GM21526 (cell line): ENCODE data around the gene HMGN4.
"Not testable (repeated sequence)": the region's sequence is repeated elsewhere in the genome, so short reads cannot be mapped to it uniquely, and the experiment has no call there.

Experiments used
- ATAC-seq: cut with Tn5 transposase; IDR thresholded peaks from one replicate; pipeline ENCODE4 v1.9.1; 2021; ENCODE audit warnings: moderate library complexity; ENCODE audit not compliant: unreplicated experiment, low FRiP score

HMGN4 gene

DNA sequence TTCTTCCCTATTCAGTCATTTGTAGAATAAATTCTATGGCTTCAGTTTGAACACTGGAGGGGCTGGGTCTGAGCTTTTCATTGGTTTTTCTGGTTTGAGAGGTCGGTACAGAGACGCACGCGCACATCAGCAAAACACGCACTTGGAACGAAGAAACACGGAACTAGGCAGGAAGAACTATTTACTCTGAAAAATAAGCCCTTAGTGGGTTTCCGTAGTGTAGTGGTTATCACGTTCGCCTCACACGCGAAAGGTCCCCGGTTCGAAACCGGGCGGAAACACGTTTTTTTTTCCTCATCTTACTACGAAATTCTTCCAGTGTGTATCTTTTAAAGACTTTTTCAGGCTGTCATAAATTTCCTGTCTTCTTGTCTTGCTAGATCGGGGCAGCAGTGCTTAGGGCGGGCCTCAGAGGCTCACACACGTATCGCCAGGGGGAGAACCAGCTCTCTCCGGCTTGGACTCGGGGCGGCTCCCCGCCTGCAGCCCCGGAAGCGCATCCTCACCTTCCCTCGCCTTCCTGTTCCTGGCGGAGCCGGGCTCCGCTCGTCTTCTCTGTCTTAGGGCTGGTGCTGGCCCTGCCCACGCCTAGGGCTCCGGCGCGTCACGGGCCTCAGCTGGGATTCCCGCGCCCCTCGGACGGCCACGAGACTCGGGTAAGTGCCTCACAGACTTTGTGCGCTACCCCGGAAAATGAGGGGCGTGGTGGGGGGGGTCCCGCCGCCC is at the start of gene HMGN4:
Gene HMGN4, plus strand, starts transcription at position 521 of the 726 bp plus-strand sequence. CDS start 6,841 bp downstream, outside the sequence.
- ATAC-seq = peak; percentile 43

DNA sequence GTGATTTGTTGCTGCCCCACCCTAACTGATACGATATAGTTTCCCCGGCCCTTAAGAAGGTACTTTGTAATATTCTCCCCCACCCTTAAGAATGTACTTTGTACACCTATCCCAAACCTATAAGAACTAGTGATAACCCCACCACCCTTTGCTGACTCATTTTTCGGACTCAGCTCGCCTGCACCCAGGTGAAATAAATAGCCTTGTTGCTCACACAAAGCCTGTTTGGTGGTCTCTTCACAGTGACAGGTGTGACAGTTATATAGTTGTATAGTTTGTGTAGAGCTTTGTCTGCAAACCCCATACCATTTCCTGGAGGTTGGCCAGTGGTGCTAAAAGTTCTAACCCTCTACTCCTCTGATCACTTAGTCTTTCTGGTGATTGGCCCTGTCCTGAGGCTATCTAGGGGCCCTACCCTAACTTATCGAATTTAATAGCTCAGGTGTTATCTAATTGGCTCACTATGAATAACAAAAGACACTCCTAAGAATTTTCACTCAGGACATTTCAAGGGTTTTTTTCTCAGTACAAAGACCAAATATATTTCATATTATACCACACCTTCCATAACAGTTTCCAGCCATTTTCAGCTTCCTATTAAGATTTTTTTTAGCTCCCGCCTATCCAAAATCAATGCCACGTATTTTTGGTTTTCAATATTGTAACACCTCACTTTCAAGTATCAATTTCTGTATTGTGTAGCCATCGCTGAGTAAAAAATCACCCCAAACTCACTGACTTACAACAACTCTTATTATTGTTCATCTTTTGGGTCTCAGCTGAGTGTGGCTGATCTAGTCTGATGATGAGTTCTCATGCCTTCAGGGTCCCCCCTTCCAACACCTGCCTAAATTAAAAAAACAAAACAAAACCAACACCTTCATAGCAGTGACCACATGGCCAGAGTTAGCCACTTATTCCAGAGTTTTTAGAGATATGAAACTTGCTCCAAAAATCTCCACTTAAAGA is 47.9 kb upstream of the HMGN4 start:
- no peak for ATAC-seq

DNA sequence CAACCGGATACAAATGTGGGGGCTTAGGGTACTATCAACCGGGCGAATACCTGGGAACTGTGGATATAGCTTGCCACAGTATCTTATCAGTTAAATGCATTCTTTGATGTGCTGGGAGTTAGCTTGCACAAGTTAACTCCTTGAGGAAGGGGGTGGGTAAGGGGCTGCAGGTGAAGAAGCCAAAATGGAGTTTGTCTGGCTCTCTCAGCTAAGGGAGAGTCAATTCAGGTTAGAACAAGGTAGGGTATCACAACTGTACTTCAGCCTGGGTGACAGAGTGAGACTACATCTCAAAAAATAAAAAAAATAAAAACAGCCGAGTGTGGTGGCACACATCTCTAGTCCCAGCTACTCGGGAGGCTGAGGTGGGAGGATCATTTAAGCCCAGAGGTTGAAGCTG is 46.6 kb upstream of the HMGN4 start:
- ATAC-seq = no peak

DNA sequence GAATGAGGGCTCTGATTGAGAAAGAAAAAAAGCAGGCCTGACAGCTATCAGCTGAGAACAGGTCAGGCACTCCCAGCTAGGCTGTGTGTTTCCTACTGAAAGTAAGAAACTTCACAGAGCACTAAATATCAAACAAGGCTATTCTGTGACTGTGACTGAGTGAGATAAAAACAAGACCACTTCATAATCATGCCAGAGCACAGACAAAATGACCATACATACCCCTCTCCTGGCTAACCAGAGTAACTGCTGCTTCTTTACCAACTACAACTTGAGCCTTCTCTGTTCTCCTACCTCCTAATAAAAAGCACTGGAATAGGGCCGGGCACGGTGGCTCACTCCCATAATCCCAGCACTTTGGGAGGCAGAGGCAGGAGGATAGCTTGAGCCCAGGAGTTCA is 44.9 kb upstream of the HMGN4 start:
- no peak for ATAC-seq

DNA sequence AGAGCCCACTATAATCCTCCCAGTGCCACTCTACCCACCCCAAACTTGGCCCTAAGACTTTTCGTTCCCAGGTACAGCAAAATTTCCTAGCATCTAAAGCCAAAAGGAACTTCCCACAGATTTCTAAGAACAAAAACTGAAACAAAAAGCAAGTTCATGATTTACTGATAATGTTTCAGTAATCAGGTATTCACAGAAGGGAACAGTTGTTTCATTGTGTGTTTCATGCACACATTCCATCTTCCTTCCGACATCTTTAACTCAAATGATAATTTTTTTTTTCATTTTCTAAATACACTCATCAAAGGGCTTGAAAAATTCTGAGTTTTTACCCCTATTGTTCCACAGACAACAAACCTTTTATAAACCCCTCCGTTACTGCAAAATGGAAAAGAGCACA is 44.0 kb upstream of the HMGN4 start:
- no peak for ATAC-seq

DNA sequence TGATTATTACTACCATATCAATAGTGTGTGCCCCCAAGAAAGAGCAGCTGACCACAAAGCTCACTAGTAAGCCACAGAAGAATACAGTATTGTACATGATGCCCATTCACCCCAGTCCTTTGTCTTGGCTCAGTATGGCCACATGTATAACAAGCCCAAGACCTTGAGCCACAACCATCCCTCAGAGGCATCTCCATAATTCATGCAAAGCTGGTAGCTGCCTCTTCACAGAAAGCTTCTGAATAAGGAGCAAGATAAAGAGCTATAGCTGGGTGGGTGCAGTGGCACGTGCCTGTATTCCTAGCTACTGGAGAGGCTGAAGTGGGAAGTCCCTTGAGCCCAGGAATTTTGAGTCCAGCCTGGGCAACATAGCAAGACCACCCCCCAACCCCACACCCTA is 42.9 kb upstream of the HMGN4 start:
- ATAC-seq = no peak

DNA sequence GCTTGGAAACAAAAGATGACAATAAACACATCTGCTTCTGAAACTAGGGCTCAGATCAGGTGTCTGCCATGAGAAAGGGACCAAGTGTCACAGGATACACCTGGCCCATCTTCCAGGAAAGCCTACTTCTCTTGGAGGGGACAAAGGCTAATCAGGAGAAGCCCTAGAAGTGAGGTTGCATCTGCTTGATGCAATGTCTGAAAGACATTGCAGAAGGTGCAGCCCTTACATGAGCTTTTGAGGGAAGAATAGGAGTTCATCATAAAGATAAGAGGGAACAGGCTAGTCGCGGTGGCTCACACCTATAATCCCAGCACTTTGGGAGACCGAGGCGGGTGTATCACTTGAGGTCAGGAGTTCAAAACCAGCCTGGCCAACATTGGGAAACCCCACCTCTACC is 40.6 kb upstream of the HMGN4 start:
- ATAC-seq = no peak

DNA sequence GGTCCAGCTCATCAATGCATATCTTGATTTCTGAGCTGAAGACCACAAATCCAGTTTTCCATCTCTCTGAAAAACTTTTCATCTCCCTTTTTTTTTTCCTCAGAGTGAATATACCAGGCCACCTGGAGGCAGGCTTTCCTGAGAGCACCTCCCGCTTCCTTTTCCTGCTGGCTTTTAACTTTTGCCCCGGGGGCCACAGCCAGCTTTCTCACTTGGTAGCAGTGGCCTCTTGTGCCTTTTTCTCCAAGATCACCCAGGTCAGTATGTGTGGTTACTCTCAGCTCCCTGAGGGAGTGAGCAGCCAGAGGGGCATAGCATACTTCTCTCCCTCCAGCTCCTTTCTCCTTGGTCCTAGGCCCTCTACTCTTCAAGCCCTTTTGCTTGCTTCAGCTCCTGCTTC is 38.1 kb upstream of the HMGN4 start, which contains the start of gene BTN1A1:
Gene BTN1A1, plus strand, starts transcription at position 202 of the 400 bp plus-strand sequence. CDS start 984 bp downstream, outside the sequence.
- no peak for ATAC-seq

DNA sequence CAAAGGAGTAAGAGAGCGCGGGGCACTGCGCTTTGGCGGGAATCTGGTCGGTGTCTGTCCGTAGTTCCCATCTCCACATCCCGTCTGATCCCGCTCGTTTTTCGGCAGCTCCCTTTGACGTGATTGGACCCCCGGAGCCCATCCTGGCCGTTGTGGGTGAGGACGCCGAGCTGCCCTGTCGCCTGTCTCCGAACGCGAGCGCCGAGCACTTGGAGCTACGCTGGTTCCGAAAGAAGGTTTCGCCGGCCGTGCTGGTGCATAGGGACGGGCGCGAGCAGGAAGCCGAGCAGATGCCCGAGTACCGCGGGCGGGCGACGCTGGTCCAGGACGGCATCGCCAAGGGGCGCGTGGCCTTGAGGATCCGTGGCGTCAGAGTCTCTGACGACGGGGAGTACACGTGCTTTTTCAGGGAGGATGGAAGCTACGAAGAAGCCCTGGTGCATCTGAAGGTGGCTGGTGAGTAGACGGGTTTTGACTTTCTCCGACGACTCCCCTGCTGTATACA is 36.6 kb upstream of the HMGN4 start:
- ATAC-seq = no peak

DNA sequence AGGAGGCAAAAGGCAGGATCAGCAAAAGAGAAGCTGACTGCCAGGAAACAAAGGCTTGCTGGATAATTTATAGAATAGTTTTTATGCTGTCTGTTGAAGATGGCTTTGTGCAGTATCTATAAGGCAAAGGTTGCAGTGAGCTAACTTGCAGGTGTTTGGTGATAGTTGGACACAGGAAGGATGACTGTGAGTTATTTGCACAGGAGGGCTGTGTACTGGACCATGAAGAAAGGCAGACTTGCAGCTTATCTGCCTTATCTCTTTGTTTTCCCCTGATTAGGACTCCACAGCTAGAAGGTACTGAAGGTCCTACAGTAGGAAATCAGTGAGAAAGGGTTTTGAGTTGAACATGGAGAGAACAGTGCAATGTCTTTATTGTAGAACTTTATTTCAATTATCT is 36.0 kb upstream of the HMGN4 start:
- no peak for ATAC-seq

DNA sequence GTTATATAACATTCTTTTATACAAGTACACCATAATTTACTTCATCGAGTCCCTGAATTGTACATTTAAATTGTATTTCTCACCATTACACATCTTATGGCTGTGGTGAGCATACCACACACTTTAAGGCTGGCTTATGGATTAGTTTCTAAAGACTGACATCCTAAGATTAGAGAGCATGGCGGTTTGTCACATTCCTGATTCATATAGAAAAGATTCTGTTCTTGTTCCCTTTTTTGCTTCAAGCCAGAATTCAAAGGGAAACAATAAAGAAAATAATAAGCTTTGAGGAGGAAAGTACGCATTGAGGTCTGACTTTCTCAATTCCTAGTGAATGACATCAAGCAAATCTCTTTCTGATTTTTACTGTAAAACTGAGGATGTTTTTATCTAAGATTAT is 35.5 kb upstream of the HMGN4 start:
- no peak for ATAC-seq

DNA sequence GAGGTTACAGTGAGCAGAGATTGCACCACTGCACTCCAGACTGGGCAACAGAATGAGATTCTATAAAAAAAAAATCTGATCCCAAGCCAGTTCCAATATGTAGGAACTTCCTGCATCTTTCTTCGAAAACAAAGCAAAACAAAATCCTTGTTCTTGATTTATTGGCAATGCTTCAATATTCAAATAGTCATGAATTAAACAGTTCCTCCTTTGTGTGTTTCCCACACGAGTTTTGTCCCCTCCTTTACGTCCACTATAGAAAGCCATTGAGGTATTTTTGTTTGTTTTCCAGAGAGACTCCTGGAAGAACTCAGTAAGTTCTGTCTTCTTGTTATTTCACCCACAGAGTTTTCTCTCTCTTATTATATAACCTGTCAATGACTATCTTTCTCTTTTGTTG is 30.5 kb upstream of the HMGN4 start:
- no peak for ATAC-seq

DNA sequence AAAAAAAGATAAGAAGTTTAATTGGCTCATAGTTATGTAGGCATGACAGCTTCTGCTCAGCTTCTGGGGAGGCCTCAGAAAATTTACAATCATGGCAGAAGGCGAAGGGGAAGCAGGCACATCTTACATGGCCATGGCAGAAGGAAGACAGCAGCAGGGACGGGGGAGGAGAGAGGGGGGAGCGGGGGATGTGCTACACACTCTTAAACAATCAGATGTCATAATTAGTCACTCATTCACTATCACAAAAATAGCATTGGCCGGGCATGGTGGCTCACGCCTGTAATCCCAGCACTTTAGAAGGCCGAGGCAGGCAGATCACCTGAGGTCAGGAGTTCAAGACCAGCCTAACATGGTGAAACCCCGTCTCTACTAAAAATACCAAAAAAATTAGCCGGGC is 27.1 kb upstream of the HMGN4 start:
- not testable (repeated sequence) for ATAC-seq

DNA sequence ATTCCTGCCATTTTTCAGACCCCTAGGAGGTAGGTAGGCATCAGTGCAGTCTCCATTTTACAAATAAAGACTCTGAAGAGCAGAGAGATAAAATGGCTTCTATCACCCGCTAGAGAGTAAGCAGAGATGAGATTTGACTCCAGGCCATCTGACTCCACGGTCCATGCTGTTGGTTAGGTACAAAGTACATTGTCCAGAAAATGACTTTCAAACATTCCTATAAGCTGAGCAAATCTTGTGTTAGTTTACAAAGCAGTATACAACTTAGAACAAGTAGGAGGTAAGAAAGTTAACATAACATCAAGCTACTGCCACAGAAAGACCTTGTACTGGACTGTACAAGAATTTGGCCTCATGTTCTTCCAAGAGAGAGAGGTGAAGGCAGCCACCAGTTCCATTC is 23.2 kb upstream of the HMGN4 start:
- no peak for ATAC-seq

DNA sequence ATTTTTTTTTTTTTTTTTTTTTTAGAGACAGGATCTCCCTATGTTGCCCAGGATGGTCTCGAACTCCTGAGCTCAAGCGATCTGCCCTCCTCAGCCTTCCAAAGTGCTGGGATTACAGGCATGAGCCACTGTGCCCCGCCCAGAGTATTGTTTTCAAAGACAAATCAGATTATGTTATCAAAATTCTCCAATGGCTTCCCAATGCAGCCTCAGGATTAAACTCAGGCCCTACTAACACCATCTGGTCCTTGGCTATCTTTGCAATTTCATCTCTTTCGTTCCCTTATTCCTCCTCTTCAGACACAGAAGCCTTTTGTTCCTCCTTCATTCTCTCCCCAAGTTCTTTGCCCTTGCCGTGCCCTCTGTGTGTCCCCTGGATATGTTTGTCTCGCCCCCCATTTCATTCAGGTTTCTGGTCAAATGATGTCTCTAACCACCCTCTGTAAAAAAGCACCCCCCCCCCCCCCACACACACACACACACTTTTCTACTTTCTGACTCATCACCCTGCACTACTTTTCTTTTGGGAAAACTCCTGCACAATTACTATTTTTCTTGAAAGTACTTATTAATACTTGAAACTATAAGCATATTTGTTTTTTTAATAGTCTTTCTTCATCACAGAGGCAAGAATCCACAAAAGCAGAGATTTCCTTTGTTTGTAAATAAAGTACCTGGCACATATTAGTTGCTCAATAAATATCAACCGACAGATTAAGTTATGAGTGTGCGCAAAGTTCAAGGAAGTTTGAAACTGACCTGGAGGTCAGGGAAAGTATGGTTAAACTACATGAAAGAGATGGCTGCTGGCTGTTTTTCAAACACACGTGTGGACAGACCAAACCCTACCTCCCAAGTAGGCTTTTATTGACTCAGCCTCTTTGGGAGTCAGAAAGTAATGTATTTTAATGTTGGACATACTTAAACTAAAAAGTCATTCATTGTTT is 21.4 kb upstream of the HMGN4 start:
- no peak for ATAC-seq

DNA sequence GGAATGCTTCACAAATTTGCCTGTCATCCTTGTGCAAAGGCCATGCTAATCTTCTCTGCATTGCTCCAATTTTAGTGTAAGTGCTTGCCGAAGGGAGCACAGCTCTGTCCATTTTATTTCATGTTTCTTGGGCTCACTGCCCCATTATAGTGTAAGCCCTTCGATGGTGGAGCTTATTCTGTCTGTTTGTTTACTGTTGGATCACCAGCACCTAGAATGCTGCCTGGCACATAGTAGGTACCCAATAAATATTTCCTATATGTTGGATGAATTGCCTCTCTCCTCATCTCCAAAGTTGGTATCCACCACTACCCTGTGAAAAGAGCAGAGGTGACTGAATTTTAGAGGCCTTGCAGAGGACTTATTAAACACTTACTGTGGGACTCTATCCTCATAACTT is 18.8 kb upstream of the HMGN4 start:
- ATAC-seq = no peak

DNA sequence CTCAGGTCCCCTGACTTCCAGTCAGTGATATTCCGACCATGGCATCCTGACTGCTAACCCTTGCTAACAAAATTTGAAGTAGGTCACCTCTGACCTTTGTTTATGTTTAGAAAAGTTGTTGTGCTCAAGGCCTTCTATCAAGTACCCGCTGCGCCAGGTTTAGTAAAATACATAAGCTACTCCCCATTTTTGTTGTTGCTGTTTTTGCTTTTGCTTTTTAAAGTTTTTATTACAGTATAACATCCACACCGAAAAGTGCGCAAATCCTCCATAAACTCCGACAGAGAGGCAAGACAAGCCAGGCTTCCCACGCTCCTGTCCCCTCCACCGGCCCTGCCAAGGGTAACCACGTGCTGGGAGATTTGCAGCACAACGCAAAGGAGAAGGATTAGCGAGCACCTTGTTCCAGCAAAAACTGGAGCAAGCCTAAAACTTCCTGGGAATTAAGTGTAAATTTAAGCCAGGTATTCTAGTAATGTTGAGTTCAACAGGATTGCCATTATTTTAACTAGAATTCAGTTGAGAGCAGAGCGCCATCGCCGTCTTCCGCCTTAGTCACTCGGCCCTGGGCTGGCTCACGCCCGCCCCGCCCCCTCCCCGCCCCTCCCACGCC is 17.8 kb upstream of the HMGN4 start:
- peak; percentile 17 for ATAC-seq

DNA sequence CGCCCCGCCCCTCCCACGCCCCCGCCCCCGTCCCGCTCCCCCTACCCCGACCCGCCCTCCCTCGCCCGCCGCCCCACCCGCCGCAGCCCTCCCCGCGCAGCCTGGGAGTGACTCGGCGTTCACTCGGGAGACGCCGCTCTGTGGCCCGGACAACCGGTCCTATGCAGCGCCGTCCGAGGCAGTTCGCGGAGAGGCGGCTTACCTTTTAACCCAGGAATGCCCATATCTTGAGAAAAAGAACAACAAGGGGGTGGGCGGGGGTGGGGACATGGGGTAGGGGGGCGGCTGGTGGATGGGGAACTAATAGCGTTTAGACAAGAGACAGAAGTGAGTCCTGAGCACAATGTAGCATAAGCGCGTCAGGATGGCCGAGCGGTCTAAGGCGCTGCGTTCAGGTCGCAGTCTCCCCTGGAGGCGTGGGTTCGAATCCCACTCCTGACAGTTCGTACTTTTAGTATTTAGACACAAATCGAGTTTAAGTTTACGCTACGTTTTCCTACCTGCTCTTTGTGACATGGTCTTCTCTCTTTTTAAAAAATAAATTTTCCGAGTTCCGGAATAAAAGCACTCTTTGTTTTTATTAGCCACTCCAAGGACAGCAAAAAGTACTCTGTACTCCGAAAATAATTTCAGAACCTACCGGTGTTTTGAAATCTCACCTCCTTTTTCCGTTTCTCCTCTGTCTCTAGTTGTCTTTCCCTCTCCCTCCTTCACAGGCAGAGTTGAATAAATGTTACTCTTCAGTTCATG is 17.1 kb upstream of the HMGN4 start:
- peak; percentile 42 for ATAC-seq
